ENCODE measurements around the gene DGLUCY. TPM values are rescaled to one million over a fixed set of nuclear protein-coding genes. Genes with fewer than 3 reads are reported as not detected.

DGLUCY gene
- total RNA-seq, 1 donor from 2014 or later, result 59.2 TPM

DNA sequence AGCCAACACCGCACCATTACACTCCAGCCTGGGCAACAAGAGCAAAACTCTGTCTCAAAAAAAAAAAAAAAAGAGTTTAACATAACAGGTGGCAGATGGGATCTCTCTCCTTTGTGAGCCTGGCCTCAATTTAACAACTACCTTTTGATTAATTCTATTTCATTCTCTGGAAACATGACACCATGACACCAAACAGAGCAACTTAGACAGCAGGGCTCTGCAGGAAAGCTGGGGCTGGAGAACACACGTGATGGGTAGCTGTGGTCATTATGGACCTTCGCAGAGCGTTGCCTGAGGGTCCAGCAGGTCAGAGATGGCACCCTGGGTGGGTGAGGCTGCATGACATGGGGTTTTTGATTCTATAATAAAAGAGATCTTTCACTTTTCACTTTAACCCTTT, 1.7 kb upstream of the DGLUCY start:
- H3K4me1 ChIP-seq, result peaks cover 13 to 33% of the 10 kb centered on the region in 2 donors
- no peak overlapping the region for H3K4me3 ChIP-seq
- H3K9me3 ChIP-seq, result no peaks in the 10 kb centered on the region
- H3K36me3 ChIP-seq, result no peaks in the 10 kb centered on the region
- intact Hi-C loops (cut with DNase I), result no loop called here
- DNase-seq (ENCODE audit: low spot score in 2 of 2), result no peak
- H3K27ac ChIP-seq, result no peak overlapping the region
- TF ChIP-seq, protein P1, sequence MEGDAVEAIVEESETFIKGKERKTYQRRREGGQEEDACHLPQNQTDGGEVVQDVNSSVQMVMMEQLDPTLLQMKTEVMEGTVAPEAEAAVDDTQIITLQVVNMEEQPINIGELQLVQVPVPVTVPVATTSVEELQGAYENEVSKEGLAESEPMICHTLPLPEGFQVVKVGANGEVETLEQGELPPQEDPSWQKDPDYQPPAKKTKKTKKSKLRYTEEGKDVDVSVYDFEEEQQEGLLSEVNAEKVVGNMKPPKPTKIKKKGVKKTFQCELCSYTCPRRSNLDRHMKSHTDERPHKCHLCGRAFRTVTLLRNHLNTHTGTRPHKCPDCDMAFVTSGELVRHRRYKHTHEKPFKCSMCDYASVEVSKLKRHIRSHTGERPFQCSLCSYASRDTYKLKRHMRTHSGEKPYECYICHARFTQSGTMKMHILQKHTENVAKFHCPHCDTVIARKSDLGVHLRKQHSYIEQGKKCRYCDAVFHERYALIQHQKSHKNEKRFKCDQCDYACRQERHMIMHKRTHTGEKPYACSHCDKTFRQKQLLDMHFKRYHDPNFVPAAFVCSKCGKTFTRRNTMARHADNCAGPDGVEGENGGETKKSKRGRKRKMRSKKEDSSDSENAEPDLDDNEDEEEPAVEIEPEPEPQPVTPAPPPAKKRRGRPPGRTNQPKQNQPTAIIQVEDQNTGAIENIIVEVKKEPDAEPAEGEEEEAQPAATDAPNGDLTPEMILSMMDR (IDR thresholded peaks at IDR 0.05), result no peak
- no peaks in the 10 kb centered on the region for H3K27me3 ChIP-seq

DNA sequence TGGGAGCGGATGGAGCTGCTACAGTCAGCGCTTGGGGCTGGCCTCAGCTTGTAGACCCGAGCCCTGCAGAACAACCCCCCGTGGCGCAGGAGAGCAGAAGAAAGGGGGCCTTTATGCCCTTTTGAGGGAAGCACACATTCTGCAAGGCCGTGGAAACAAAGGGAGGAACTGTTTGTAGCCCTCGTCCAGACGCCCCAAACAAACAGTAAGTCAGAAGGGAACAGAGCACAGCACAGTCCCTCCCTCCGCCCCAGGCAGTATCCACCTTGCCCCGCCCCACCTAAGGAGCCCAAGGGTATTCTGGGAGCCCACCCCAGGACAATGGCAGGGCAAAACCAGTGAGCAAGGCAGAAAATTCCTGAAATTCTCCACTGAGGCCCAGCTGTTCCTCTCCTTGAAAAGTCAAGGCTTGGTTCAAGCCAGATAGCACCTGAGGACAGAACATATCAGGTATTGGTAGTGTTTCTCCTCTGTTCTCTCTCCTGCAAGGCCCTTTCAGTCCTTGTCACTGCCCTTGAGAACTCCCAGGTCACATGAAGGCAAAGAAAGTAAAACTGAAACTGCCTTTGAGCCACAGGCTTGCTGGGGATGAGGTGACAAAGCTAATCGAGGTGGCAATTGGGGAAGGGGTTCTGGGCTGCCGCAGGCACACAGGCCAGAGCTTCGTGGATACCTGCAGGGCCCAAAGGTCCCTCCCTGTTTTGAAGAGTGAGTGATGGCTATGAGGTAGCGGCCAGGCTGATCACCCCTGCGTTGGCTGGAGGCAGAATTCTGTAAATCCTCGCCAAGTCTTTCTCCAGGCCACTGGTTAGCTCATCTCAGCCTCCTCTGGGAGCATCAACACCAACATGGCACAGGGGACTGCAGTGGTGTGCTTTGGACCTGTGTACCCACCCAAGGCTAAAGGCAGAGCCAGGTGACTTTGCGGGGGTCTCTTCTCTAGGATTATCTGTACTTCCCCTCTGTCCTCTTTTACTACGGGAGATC, 499 bp downstream of the DGLUCY start:
- peak; percentile 18 to 66 for DNase-seq (ENCODE audit: low spot score in 2 of 2)
- Histone ChIP-seq H3K4me3 (peak overlapping the region; percentile 73 to 81), H3K4me1 (peaks cover 12 to 25% of the 10 kb centered on the region in 2 donors)

DNA sequence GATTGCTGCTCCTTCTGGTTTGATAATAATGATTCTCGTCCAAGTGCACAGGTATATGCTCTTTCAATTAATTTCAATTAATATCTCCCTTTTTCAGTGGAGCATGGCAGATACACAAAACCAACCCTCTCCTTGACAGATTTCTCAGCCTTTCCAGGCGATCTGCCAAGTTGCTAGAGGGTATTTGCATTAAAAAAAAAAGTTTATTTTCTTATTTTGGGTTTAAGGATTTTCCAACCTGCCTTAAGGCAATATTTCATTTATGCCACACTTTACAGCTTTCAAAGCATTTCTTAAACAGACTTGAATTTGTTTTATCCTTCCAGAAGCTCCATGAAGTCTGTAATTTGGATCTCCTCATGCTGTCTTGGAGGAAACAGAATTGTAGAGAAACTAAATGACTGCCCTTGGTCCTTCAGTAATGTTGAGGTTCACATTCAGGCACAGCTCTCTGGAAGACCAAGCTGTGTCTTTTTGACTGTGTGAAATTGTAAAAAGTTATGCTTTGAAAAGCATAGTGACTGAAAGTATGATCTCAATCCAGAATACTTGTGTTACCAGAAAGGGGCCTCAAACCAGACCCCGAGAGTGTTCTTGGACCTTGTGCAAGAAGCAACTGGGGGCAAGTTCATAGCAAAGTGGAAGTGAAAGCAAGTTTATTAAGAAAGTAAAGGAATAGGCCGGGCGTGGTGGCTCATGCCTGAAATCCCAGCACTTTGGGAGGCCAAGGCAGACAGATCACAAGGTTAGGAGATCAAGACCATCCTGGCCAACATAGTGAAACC, 2.3 kb downstream of the DGLUCY start:
- TF ChIP-seq, protein P1 (IDR thresholded peaks at IDR 0.05), result no peak
- H3K27ac ChIP-seq, result peak overlapping the region; percentile 8 to 79
- intact Hi-C loops (cut with DNase I), result loop anchor here (2.0 kb wide), 1 partner anchor 55 kb away; the partner anchor contains the start of gene RPS6KA5

More for the DNA sequence above, 499 bp downstream of the DGLUCY start:
- Histone ChIP-seq H3K27me3 (no peaks in the 10 kb centered on the region), H3K9me3 (no peaks in the 10 kb centered on the region), H3K27ac (peak overlapping the region; percentile 79 to 84), H3K36me3 (no peaks in the 10 kb centered on the region)
- intact Hi-C loops (cut with DNase I), result loop anchor here (2.0 kb wide), 1 partner anchor 54 kb away; the partner anchor contains the start of gene RPS6KA5
- TF ChIP-seq, protein P1 (IDR thresholded peaks at IDR 0.05), result no peak

DNA sequence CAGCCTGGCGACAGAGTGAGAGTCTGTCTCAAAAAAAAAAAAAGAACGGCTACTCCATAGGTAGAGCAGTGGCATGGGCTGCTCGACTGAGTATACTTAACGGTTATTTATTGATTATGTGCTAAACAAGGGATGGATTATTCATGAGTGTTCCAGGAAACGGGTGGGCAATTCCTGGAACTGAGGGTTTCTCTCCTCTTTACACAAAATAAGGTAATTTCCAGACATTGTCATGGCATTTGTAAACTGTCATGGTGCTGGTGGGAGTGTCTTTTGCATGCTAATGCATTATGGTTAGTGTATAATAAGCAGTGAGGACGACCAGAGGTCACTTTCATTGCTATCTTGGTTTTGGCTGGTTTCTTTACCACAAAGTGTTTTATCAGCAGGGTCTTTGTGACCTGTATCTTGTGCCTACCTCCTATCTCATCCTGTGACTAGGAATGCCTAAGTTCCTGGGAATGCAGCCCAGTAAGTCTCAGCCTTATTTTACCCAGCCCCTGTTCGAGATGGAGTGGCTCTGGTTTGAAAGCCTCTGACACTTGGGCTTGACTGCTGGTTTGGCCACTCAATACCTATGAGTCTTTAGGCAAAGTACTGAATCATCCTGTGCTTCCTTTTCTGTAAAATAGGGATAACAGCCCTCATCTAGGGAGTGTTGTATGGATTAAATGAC, 3.2 kb downstream of the DGLUCY start:
- Histone ChIP-seq H3K4me1 (peaks cover 7 to 17% of the 10 kb centered on the region in 2 donors), H3K36me3 (no peaks in the 10 kb centered on the region), H3K27ac (no peak overlapping the region), H3K9me3 (no peaks in the 10 kb centered on the region), H3K27me3 (no peaks in the 10 kb centered on the region), H3K4me3 (no peak overlapping the region)
- intact Hi-C loops (cut with DNase I), result no loop called here
- TF ChIP-seq, protein P1 (IDR thresholded peaks at IDR 0.05), result no peak
- DNase-seq (ENCODE audit: low spot score in 2 of 2), result no peak

More for the DNA sequence above, 2.3 kb downstream of the DGLUCY start:
- Histone ChIP-seq H3K9me3 (no peaks in the 10 kb centered on the region), H3K4me3 (peak overlapping the region; percentile 73 to 81), H3K36me3 (no peaks in the 10 kb centered on the region), H3K27me3 (no peaks in the 10 kb centered on the region), H3K4me1 (peaks cover 7 to 17% of the 10 kb centered on the region in 2 donors)
- no peak for DNase-seq (ENCODE audit: low spot score in 2 of 2)

DNA sequence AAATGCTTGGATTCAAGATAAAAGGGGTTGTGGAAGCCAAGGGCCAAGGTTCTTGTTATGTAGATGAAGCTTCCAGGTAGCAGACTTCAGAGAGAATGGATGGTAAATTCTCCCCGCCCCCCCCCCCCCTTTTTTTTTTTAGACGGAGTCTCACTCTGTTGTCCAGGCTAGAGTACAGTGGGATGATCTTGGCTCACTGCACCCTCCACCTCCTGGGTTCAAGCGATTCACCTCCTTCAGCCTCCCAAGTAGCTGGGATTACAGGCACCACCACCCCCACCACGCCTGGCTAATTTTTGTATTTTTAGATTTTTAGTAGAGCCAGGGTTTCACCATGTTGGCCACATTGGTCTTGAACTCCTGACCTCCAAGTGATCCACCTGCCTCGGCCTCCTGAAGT, 4.1 kb downstream of the DGLUCY start:
- Histone ChIP-seq H3K4me1 (peaks cover 7 to 17% of the 10 kb centered on the region in 2 donors), H3K27me3 (no peaks in the 10 kb centered on the region), H3K9me3 (no peaks in the 10 kb centered on the region), H3K4me3 (no peak overlapping the region), H3K27ac (no peak overlapping the region), H3K36me3 (no peaks in the 10 kb centered on the region)
- TF ChIP-seq, protein P1 (IDR thresholded peaks at IDR 0.05), result no peak
- intact Hi-C loops (cut with DNase I), result no loop called here
- DNase-seq (ENCODE audit: low spot score in 2 of 2), result no peak

All from ascending aorta (tissue), 2 donors.